Stomach (tissue), 4 donors: Measurements from ENCODE around the gene ADARB2.

Experiments used
- CTCF ChIP-seq, 7 experiments: fragments of 450-650 bp in 4 of 7; fragments of 200-600 bp in 3 of 7; sonication (generic) in 3 of 7; IDR thresholded peaks; one replicate each; pipeline ENCODE4 v1.5.1; 2016 to 2019; ENCODE audit warnings: antibody characterized with exemption in 7 of 7, control low read depth in 2 of 7, mild to moderate bottlenecking in 1 of 7
- POLR2AphosphoS5 ChIP-seq, 3 donors: sonication (generic); formaldehyde crosslinking; IDR thresholded peaks; one replicate each; pipeline ENCODE4 v1.6.1; 2016; ENCODE audit warnings: antibody characterized with exemption in 3 of 3

- no peak for TF ChIP-seq CTCF (IDR thresholded peaks at IDR 0.05)
- no peak for TF ChIP-seq POLR2AphosphoS5 (IDR thresholded peaks at IDR 0.05)
Observed at GRCh38 chr10:1687190-1687589, 50.1 kb downstream of the ADARB2 start.
